SK-N-SH treated with all-trans-retinoic acid at 6 μM for 48 hours (cell line): ENCODE data around the gene DIP2C.

Experiments
- ATAC-seq: fragments of 200-7000 bp; cut with Tn5 transposase; 3 replicates; pipeline ENCODE4 v1.9.1; 2020; ENCODE audit warnings: mild to moderate bottlenecking, moderate library complexity
- ARNTL ChIP-seq: fragments of 450-650 bp; formaldehyde crosslinking; IDR thresholded peaks from 2 replicates; pipeline ENCODE4 v1.5.0; 2020; ENCODE audit warnings: low read depth, mild to moderate bottlenecking, moderate library complexity, borderline replicate concordance
- BACH2 ChIP-seq: fragments of 250-450 bp; sonication (Bioruptor Pico); IDR thresholded peaks from 2 replicates; pipeline ENCODE4 v1.9.0; 2021; ENCODE audit warnings: mild to moderate bottlenecking, borderline replicate concordance
- CREB5 ChIP-seq: fragments of 250-450 bp; sonication (Bioruptor Pico); IDR thresholded peaks from 2 replicates; pipeline ENCODE4 v1.5.1; 2020; ENCODE audit warnings: low read depth, mild to moderate bottlenecking, moderate library complexity
- CSDC2 ChIP-seq: fragments of 250-450 bp; sonication (Bioruptor Pico); IDR thresholded peaks from 2 replicates; pipeline ENCODE4 v1.5.0; 2020; ENCODE audit warnings: mild to moderate bottlenecking, moderate library complexity
- CSRNP3 ChIP-seq: fragments of 250-450 bp; sonication (Bioruptor Pico); IDR thresholded peaks from 2 replicates; pipeline ENCODE4 v1.5.1; 2021; ENCODE audit warnings: mild to moderate bottlenecking, moderate library complexity
- GLIS3 ChIP-seq: fragments of 250-450 bp; sonication (Bioruptor Pico); IDR thresholded peaks from 2 replicates; pipeline ENCODE4 v1.5.0; 2020; ENCODE audit warnings: mild to moderate bottlenecking, moderate library complexity
- ISL1 ChIP-seq: fragments of 250-450 bp; sonication (Bioruptor Pico); IDR thresholded peaks from 2 replicates; pipeline ENCODE4 v2.1.2; 2022; ENCODE audit warnings: mild to moderate bottlenecking, moderate library complexity
- OSR1 ChIP-seq: fragments of 250-450 bp; sonication (Bioruptor Pico); IDR thresholded peaks from 2 replicates; pipeline ENCODE4 v1.8.0; 2022; ENCODE audit warnings: moderate library complexity, mild to moderate bottlenecking, inconsistent platforms
- PATZ1 ChIP-seq: fragments of 250-450 bp; sonication (Bioruptor Pico); IDR thresholded peaks from 2 replicates; pipeline ENCODE4 v1.8.0; 2020; ENCODE audit warnings: mild to moderate bottlenecking, moderate library complexity, borderline replicate concordance
- POU6F1 ChIP-seq: fragments of 250-450 bp; sonication (Bioruptor Pico); IDR thresholded peaks from 2 replicates; pipeline ENCODE4 v1.8.0; 2021; ENCODE audit warnings: low read depth, mild to moderate bottlenecking, moderate library complexity, borderline replicate concordance
- PPARA ChIP-seq: fragments of 250-450 bp; sonication (Bioruptor Pico); IDR thresholded peaks from 2 replicates; pipeline ENCODE4 v1.5.0; 2020; ENCODE audit warnings: mild to moderate bottlenecking, borderline replicate concordance
- RARB ChIP-seq: fragments of 250-450 bp; sonication (Bioruptor Pico); IDR thresholded peaks from 2 replicates; pipeline ENCODE4 v1.8.0; 2021; ENCODE audit warnings: mild to moderate bottlenecking, moderate library complexity
- TCF4 ChIP-seq: fragments of 250-450 bp; sonication (Bioruptor Pico); IDR thresholded peaks from 2 replicates; pipeline ENCODE4 v1.8.0; 2021; ENCODE audit warnings: mild to moderate bottlenecking, moderate library complexity, borderline replicate concordance
- TOX ChIP-seq: fragments of 250-450 bp; sonication (Bioruptor Pico); IDR thresholded peaks from 2 replicates; pipeline ENCODE4 v1.8.0; 2021; ENCODE audit warnings: mild to moderate bottlenecking, moderate library complexity, borderline replicate concordance
- TSHZ2 ChIP-seq: fragments of 250-450 bp; sonication (Bioruptor Pico); IDR thresholded peaks from 2 replicates; pipeline ENCODE4 v1.5.0; 2020; ENCODE audit warnings: mild to moderate bottlenecking, moderate library complexity
- ZC3H10 ChIP-seq: fragments of 250-450 bp; sonication (Bioruptor Pico); IDR thresholded peaks from 2 replicates; pipeline ENCODE4 v1.5.1; 2021; ENCODE audit warnings: mild to moderate bottlenecking, moderate library complexity
- ZFP3 ChIP-seq: fragments of 250-450 bp; sonication (Bioruptor Pico); IDR thresholded peaks from 2 replicates; pipeline ENCODE4 v1.5.0; 2020; ENCODE audit warnings: mild to moderate bottlenecking, moderate library complexity
- ZFP30 ChIP-seq: fragments of 450-650 bp; formaldehyde crosslinking; IDR thresholded peaks from 2 replicates; pipeline ENCODE4 v1.5.0; 2022; ENCODE audit warnings: mild to moderate bottlenecking, moderate library complexity
- ZNF565 ChIP-seq: fragments of 450-650 bp; formaldehyde crosslinking; conservative IDR thresholded peaks from 2 replicates; pipeline ENCODE4 v1.5.0; 2020; ENCODE audit warnings: low read depth, mild to moderate bottlenecking, moderate library complexity
- ZNF70 ChIP-seq: fragments of 450-650 bp; formaldehyde crosslinking; IDR thresholded peaks from 2 replicates; pipeline ENCODE4 v1.5.0; 2020; ENCODE audit warnings: mild to moderate bottlenecking, moderate library complexity
- ZNF8 ChIP-seq: fragments of 450-650 bp; formaldehyde crosslinking; IDR thresholded peaks from 2 replicates; pipeline ENCODE4 v1.5.0; 2020; ENCODE audit warnings: mild to moderate bottlenecking, moderate library complexity

DIP2C gene

GRCh38 chr10:630581-631073, 58.8 kb downstream of the DIP2C start (continued):
- TF ChIP-seq CSRNP3 (CRISPR knock-in tag) (no peak), RARB (CRISPR knock-in tag) (no peak), BACH2 (CRISPR knock-in tag) (no peak), OSR1 (CRISPR knock-in tag) (no peak), ZNF565 (CRISPR knock-in tag) (no peak), ZNF8 (CRISPR knock-in tag) (no peak), ZFP3 (CRISPR knock-in tag) (no peak), ISL1 (CRISPR knock-in tag) (no peak)

- no peak for ATAC-seq
- TF ChIP-seq RARB (CRISPR knock-in tag) = no peak
- TF ChIP-seq GLIS3 (CRISPR knock-in tag) = no peak
- no peak for TF ChIP-seq TCF4 (CRISPR knock-in tag)
- TF ChIP-seq ARNTL (CRISPR knock-in tag) = no peak
- no peak for TF ChIP-seq ZC3H10 (CRISPR knock-in tag)
- TF ChIP-seq ZFP3 (CRISPR knock-in tag) = no peak
- TF ChIP-seq ISL1 (CRISPR knock-in tag) = no peak
- TF ChIP-seq ZFP30 (CRISPR knock-in tag) = no peak
- no peak for TF ChIP-seq TOX (CRISPR knock-in tag)
- no peak for TF ChIP-seq CSDC2 (CRISPR knock-in tag)
Measured at GRCh38 chr10:629186-629998, 60.1 kb downstream of the DIP2C start.

- TF ChIP-seq RARB (CRISPR knock-in tag) (no peak), ZNF70 (CRISPR knock-in tag) (no peak), ZNF565 (CRISPR knock-in tag) (no peak), TCF4 (CRISPR knock-in tag) (no peak), TOX (CRISPR knock-in tag) (no peak), CSDC2 (CRISPR knock-in tag) (no peak), ZC3H10 (CRISPR knock-in tag) (no peak), PPARA (CRISPR knock-in tag) (no peak), PATZ1 (CRISPR knock-in tag) (no peak), ZNF8 (CRISPR knock-in tag) (no peak), POU6F1 (no peak), CREB5 (CRISPR knock-in tag) (no peak), ARNTL (CRISPR knock-in tag) (no peak), ZFP3 (CRISPR knock-in tag) (no peak), TSHZ2 (CRISPR knock-in tag) (no peak)
- ATAC-seq = no peak
Measured at GRCh38 chr10:628386-629045, 61.0 kb downstream of the DIP2C start.
